Endothelial cell of umbilical vein (primary cell): ENCODE measurements around the gene ATP10A. TPM values are rescaled to one million over a fixed set of nuclear protein-coding genes. Genes with fewer than 3 reads are reported as not detected.

Experiments
- Bru-seq: library from RNA; stranded (reverse); fragments of 400-500 nt; gene quantifications from one replicate; lab custom pipeline; 2021; lab: Mats Ljungman, UMichigan
- BruChase-seq, 2 experiments: library from RNA; stranded (reverse); fragments of 400-500 nt; gene quantifications; one replicate each; lab custom pipeline; 2021; lab: Mats Ljungman, UMichigan
- BruUV-seq: library from RNA; stranded (reverse); fragments of 400-500 nt; replicated peaks from 2 replicates; lab custom pipeline; 2021; lab: Mats Ljungman, UMichigan
- CTCF ChIA-PET: fragments of 300-600, 350-600 bp; sonication (Branson Sonifier 250); formaldehyde crosslinking; loops from one replicate; lab custom pipeline; 2021; ENCODE audit warnings: antibody characterized with exemption, inconsistent platforms; lab: Charles Lee
- POLR2A ChIA-PET: fragments of 300-600, 350-600 bp; sonication (Branson Sonifier 250); formaldehyde crosslinking; loops from one replicate; lab custom pipeline; 2021; ENCODE audit warnings: antibody characterized with exemption, inconsistent platforms; lab: Charles Lee
- DNase-seq: peaks from one replicate; pipeline ENCODE4 v3.0.0-alpha.2; 2011; ENCODE audit warnings: low read depth, low spot score
- FAIRE-seq: peaks from 2 replicates; lab custom pipeline; 2011; peaks lifted over from hg19 to GRCh38; lab: Jason Lieb, UNC
- H2AFZ ChIP-seq: 2 replicates; pipeline ENCODE4 v1.6.0; 2012; ENCODE audit warnings: low read depth, low read length, control low read depth, inconsistent platforms
- H3K27ac ChIP-seq: 2 replicates; pipeline ENCODE4 v1.5.1; 2011; ENCODE audit warnings: low read depth, mild to moderate bottlenecking, control low read depth, low read length, moderate library complexity; ENCODE audit not compliant: insufficient read depth
- H3K27me3 ChIP-seq, 2 experiments: 2 replicates each; pipeline versions ENCODE4 v1.6.0 to v1.6.1; 2011; ENCODE audit warnings: low read length in 2 of 2, mixed read lengths in 1 of 2; ENCODE audit not compliant: control insufficient read depth in 2 of 2, insufficient read depth in 2 of 2
- H3K36me3 ChIP-seq, 2 experiments: 2 replicates in 1 of 2; 3 replicates in 1 of 2; pipeline ENCODE4 v1.5.1; 2011; ENCODE audit warnings: low read length in 2 of 2, mild to moderate bottlenecking in 1 of 2, moderate library complexity in 1 of 2; ENCODE audit not compliant: control insufficient read depth in 2 of 2, insufficient read depth in 2 of 2; ENCODE audit errors: extremely low read depth in 1 of 2
- H3K4me1 ChIP-seq: 3 replicates; pipeline ENCODE4 v1.5.1; 2011; ENCODE audit warnings: mild to moderate bottlenecking, low read length; ENCODE audit not compliant: control insufficient read depth, insufficient read depth; ENCODE audit errors: extremely low read depth
- H3K4me2 ChIP-seq: 2 replicates; pipeline ENCODE4 v1.6.1; 2011; ENCODE audit warnings: low read length, control low read depth, mixed read lengths; ENCODE audit not compliant: insufficient read depth
- H3K4me3 ChIP-seq, 3 experiments: fragments of 200-600 bp in 1 of 3; sonication (generic), shearing (Covaris generic) in 1 of 3; replicated peaks in 1 of 3; 2 replicates each; pipeline ENCODE4 v1.5.1; 2011 to 2016; ENCODE audit warnings: control low read depth in 3 of 3, low read length in 3 of 3, mild to moderate bottlenecking in 2 of 3, inconsistent platforms in 1 of 3, low read depth in 1 of 3, moderate library complexity in 1 of 3; ENCODE audit not compliant: insufficient read depth in 1 of 3
- H3K79me2 ChIP-seq: 2 replicates; pipeline ENCODE4 v1.6.0; 2012; ENCODE audit warnings: low read length, inconsistent platforms; ENCODE audit not compliant: control insufficient read depth, insufficient read depth
- H3K9ac ChIP-seq: replicated peaks from 2 replicates; pipeline ENCODE3; 2011; ENCODE audit warnings: low read length, control low read depth; ENCODE audit not compliant: insufficient read depth; ENCODE audit errors: extremely low read depth
- H3K9me1 ChIP-seq: replicated peaks from 3 replicates; pipeline ENCODE4 v1.6.0; 2011; ENCODE audit warnings: mild to moderate bottlenecking, low read length; ENCODE audit not compliant: control insufficient read depth, insufficient read depth; ENCODE audit errors: extremely low read depth
- H3K9me3 ChIP-seq: replicated peaks from 2 replicates; pipeline ENCODE4 v1.5.1; 2012; ENCODE audit warnings: low read length, inconsistent platforms; ENCODE audit not compliant: control insufficient read depth, insufficient read depth
- H4K20me1 ChIP-seq: replicated peaks from 2 replicates; pipeline ENCODE3; 2011; ENCODE audit warnings: mild to moderate bottlenecking, low read length; ENCODE audit not compliant: control insufficient read depth, insufficient read depth; ENCODE audit errors: extremely low read depth
- CTCF ChIP-seq, 2 donors: IDR thresholded peaks; 1 replicate in 1 of 2; 2 replicates in 1 of 2; pipeline ENCODE4 v1.5.1; 2011; ENCODE audit warnings: low read length in 2 of 2, mild to moderate bottlenecking in 2 of 2, moderate library complexity in 2 of 2, control low read depth in 1 of 2, inconsistent platforms in 1 of 2, low read depth in 1 of 2; ENCODE audit not compliant: insufficient read depth in 1 of 2; ENCODE audit errors: extremely low read depth in 1 of 2
- EZH2 ChIP-seq: IDR thresholded peaks from 2 replicates; pipeline ENCODE4 v1.6.1; 2012; ENCODE audit warnings: borderline replicate concordance, low read depth, mild to moderate bottlenecking, moderate library complexity, low read length, inconsistent platforms; ENCODE audit not compliant: severe bottlenecking
- FOS ChIP-seq: IDR thresholded peaks from 2 replicates; pipeline ENCODE4 v1.6.1; 2011; ENCODE audit warnings: mild to moderate bottlenecking, low read length, moderate library complexity, borderline replicate concordance; ENCODE audit not compliant: insufficient read depth
- GATA2 ChIP-seq: IDR thresholded peaks from 2 replicates; pipeline ENCODE4 v1.7.0; 2011; ENCODE audit warnings: low read depth, mild to moderate bottlenecking, moderate library complexity, mixed read lengths, low read length; ENCODE audit not compliant: insufficient read length, insufficient read depth
- JUN ChIP-seq: IDR thresholded peaks from 2 replicates; pipeline ENCODE4 v1.6.1; 2011; ENCODE audit warnings: borderline replicate concordance, low read depth; ENCODE audit not compliant: insufficient read length, insufficient read depth
- MAX ChIP-seq: IDR thresholded peaks from 2 replicates; pipeline ENCODE4 v1.6.1; 2011; ENCODE audit not compliant: insufficient read depth, insufficient read length
- MYC ChIP-seq: IDR thresholded peaks from one replicate; pipeline ENCODE4 v1.6.1; 2011; ENCODE audit warnings: mild to moderate bottlenecking, low read depth, low read length
- POLR2A ChIP-seq: IDR thresholded peaks from 2 replicates; pipeline ENCODE4 v1.6.1; 2012; ENCODE audit warnings: low read depth, mild to moderate bottlenecking, control low read depth, low read length
- POLR2AphosphoS5 ChIP-seq: IDR thresholded peaks from 2 replicates; pipeline ENCODE4 v1.6.1; 2012; ENCODE audit warnings: low read depth, mild to moderate bottlenecking, control low read depth, low read length, moderate library complexity; ENCODE audit not compliant: insufficient read depth
- dilution Hi-C: fragments of 300-500 bp; cut with MboI; formaldehyde crosslinking; loops from one replicate; pipeline ENCODE4 v1.15.0; 2019; ENCODE audit warnings: low sequenced_read_pairs; ENCODE audit not compliant: extremely low pct_ligation_motif_present
- intact Hi-C: fragments of 100-400 bp; cut with micrococcal nuclease; formaldehyde crosslinking; loops from one replicate; pipeline ENCODE4 v1.10.0; 2022
- long read RNA-seq: library from polyadenylated mRNA; stranded (forward); transcript quantifications from one replicate; pipeline ENCODE4 v2.0.0, GENCODE V29; 2021
- polyA minus RNA-seq, 3 experiments: library from RNA; depleted of rRNA, polyadenylated mRNA; stranded (reverse); fragments of >200 nt; gene quantifications; 1 replicate in 1 of 3; 2 replicates in 2 of 3; pipeline ENCODE4 v1.2.3, GENCODE V29; 2011
- polyA plus RNA-seq, 4 experiments: library from polyadenylated mRNA; depleted of rRNA in 3 of 4; stranded (reverse) in 3 of 4; unstranded in 1 of 4; fragments of >200 nt; gene quantifications; 2 replicates each; pipeline versions ENCODE4 v1.2.1 to v1.2.3, GENCODE V29; 2011 to 2012; ENCODE audit warnings: missing spikeins in 1 of 4
- total RNA-seq: library from RNA; stranded (reverse); gene quantifications from 2 replicates; pipeline ENCODE4 v1.2.3, GENCODE V29; 2021

ATP10A gene
- total RNA-seq: not detected in 2 replicates
- polyA plus RNA-seq: not detected in 2 replicates
- not detected in 2 replicates for polyA plus RNA-seq (2011; cell fraction: cytosol; rRNA removed)
- polyA plus RNA-seq (2011; cell fraction: nucleus; rRNA removed): not detected in 2 replicates
- polyA plus RNA-seq (2012): not detected in 2 replicates
- polyA minus RNA-seq: not detected in 2 replicates
- not detected for polyA minus RNA-seq (2011; cell fraction: cytosol; rRNA and poly(A)+ RNA removed)
- polyA minus RNA-seq (2011; cell fraction: nucleus; rRNA and poly(A)+ RNA removed): not detected in 2 replicates
- Bru-seq, nascent RNA: percentile 0 among the genes with signal in this experiment
- not detected for BruChase-seq, experiment 1, labeled RNA remaining after a 6-hour chase
- BruChase-seq, experiment 2, labeled RNA remaining after a 2-hour chase: percentile 0 among the genes with signal in this experiment
- long read RNA-seq: 0 reads

- Histone ChIP-seq H3K4me3 (no peak within 1 kb of the TSS), H3K27me3 (no peaks in the 10 kb centered on the region), H3K4me1 (no peaks in the 10 kb centered on the region), H3K79me2 (no peaks in the 10 kb centered on the region), H3K27ac (no peak within 1 kb of the TSS), H3K9me3 (peaks cover 3% of the 10 kb centered on the region), H3K4me2 (no peak within 1 kb of the TSS), H3K9me1 (no peaks in the 10 kb centered on the region), H2AFZ (no peak within 1 kb of the TSS), H4K20me1 (no peaks in the 10 kb centered on the region), H3K36me3 (no peaks in the 10 kb centered on the region), H3K9ac (no peak within 1 kb of the TSS)
- BruUV-seq: no TSS peak
- FAIRE-seq (no peak), DNase-seq (no peak)
- POLR2A ChIA-PET: no interaction called here
- intact Hi-C loops: loop anchor here (10.0 kb wide), 1 partner anchor 49 kb away; no protein-coding TSS in a partner anchor
- CTCF ChIA-PET: no interaction called here
- TF ChIP-seq EZH2 (no peak), CTCF (IDR thresholded peaks at IDR 0.05; ENCODE audit: extremely low read depth in 1 of 2, insufficient read depth in 1 of 2, low read depth in 1 of 2, low read length in 2 of 2) (no peak), POLR2AphosphoS5 (no peak), MAX (no peak), GATA2 (no peak), POLR2A (no peak), MYC (no peak), JUN (no peak), FOS (no peak)
- dilution Hi-C loops: no loop called here
Observed at GRCh38 chr15:25863111-25863967, at the start of gene ATP10A. TSS of gene ATP10A (minus strand) at chr15:25863327. CDS start at chr15:25863096, 231 bp downstream.
